LHCN-M2 (cell line): ENCODE results near the gene NTF3. TPM values are rescaled to one million over a fixed set of nuclear protein-coding genes. Genes with fewer than 3 reads are reported as not detected.
"Not testable (repeated sequence)": the region's sequence is repeated elsewhere in the genome, so short reads cannot be mapped to it uniquely, and the experiment has no call there.

ENCODE experiments used
- DNase-seq: peaks from one replicate; pipeline ENCODE4 v3.0.0-alpha.2; 2012; ENCODE audit warnings: low read depth
- total RNA-seq: library from RNA; depleted of rRNA; stranded (reverse); fragments of >200 nt; gene quantifications from 2 replicates; pipeline ENCODE4 v1.2.3, GENCODE V29; 2014

The NTF3 gene
- total RNA-seq, 1 experiment from 2014 or later = 0.29 TPM

GRCh38 chr12:5534426-5535199 lies 102.7 kb downstream of the NTF3 start:
- DNase-seq = no peak

- no peak for DNase-seq
Measured at GRCh38 chr12:5535541-5535940, 103.6 kb downstream of the NTF3 start.

- DNase-seq = not testable (repeated sequence)
Measured at GRCh38 chr12:5537026-5537615, 105.2 kb downstream of the NTF3 start.

GRCh38 chr12:5537771-5538170 lies 105.9 kb downstream of the NTF3 start:
- DNase-seq = no peak
